Measurements from ENCODE around the gene SGK1. TPM values are rescaled to one million over a fixed set of nuclear protein-coding genes. Genes with fewer than 3 reads are reported as not detected.
A peak's percentile ranks its signal among the peaks of the same experiment; 100 is the strongest.

Gene SGK1
- total and polyA plus RNA-seq, 2 experiments from 2014 or later, result 145 to 161 TPM

GRCh38 chr6:134164300-134164699 is 153.6 kb downstream of the SGK1 start:
- Histone ChIP-seq H3K4me3 (no peak overlapping the region), H3K4me2 (no peak overlapping the region), H4K20me1 (ENCODE audit: insufficient read depth, poor library complexity, severe bottlenecking) (no peaks in the 10 kb centered on the region), H3K9me3 (ENCODE audit: low read depth) (no peaks in the 10 kb centered on the region), H3K36me3 (replicated peaks; ENCODE audit: insufficient read depth, low read depth) (no peaks in the 10 kb centered on the region), H3K27ac (no peak overlapping the region), H3K9me2 (replicated peaks; ENCODE audit: insufficient read depth) (no peaks in the 10 kb centered on the region), H3K79me2 (no peaks in the 10 kb centered on the region), H2AFZ (no peak overlapping the region), H3K27me3 (no peaks in the 10 kb centered on the region), H3K4me1 (ENCODE audit: insufficient read depth) (peaks cover 10% of the 10 kb centered on the region)
- no peak for DNase-seq (ENCODE audit: low spot score)
- 80% methylated on average over 8 of the region's 8 CpGs for WGBS (ENCODE audit: low lambda C conversion rate, missing lambda C conversion rate)
- no peak for TF ChIP-seq EZH2phosphoT487 (IDR thresholded peaks at IDR 0.05; ENCODE audit: low read depth, severe bottlenecking, unreplicated experiment)
- TF ChIP-seq CTCF (IDR thresholded peaks at IDR 0.05; ENCODE audit: poor library complexity), result no peak
- no peak for TF ChIP-seq EZH2 (IDR thresholded peaks at IDR 0.05; ENCODE audit: borderline replicate concordance)

DNA sequence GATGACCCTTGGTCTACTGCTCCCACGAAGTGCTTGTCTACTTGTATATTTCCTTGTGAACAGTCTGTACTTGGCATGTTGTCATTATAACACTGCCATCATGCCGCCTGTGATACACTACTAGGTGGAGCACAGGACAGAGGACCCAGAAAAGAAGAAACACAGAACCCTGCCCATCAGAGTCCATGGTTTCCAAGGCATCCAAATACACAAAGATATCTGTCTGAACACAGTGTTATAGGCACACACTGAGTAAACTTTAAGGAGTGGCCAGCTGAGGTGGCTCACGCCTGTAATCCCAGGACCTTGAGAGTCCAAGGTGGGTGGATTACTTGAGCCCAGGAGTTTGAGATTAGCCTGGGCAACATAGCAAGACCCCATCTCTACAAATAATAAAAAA is 155.0 kb downstream of the SGK1 start:
- no peaks in the 10 kb centered on the region for H3K79me2 ChIP-seq
- no peak for TF ChIP-seq CTCF (IDR thresholded peaks at IDR 0.05; ENCODE audit: poor library complexity)
- H3K27ac ChIP-seq, result no peak overlapping the region
- H3K9me3 ChIP-seq (ENCODE audit: low read depth), result no peaks in the 10 kb centered on the region
- H4K20me1 ChIP-seq (ENCODE audit: insufficient read depth, poor library complexity, severe bottlenecking), result no peaks in the 10 kb centered on the region
- no peaks in the 10 kb centered on the region for H3K36me3 ChIP-seq (replicated peaks; ENCODE audit: insufficient read depth, low read depth)
- H3K4me1 ChIP-seq (ENCODE audit: insufficient read depth), result peaks cover 10% of the 10 kb centered on the region
- H3K4me3 ChIP-seq, result no peak overlapping the region
- H2AFZ ChIP-seq, result no peak overlapping the region
- no peak overlapping the region for H3K4me2 ChIP-seq
- no peaks in the 10 kb centered on the region for H3K27me3 ChIP-seq
- 87% methylated on average over 3 of the region's 3 CpGs for WGBS (ENCODE audit: low lambda C conversion rate, missing lambda C conversion rate)
- no peaks in the 10 kb centered on the region for H3K9me2 ChIP-seq (replicated peaks; ENCODE audit: insufficient read depth)
- DNase-seq (ENCODE audit: low spot score), result no peak

DNA sequence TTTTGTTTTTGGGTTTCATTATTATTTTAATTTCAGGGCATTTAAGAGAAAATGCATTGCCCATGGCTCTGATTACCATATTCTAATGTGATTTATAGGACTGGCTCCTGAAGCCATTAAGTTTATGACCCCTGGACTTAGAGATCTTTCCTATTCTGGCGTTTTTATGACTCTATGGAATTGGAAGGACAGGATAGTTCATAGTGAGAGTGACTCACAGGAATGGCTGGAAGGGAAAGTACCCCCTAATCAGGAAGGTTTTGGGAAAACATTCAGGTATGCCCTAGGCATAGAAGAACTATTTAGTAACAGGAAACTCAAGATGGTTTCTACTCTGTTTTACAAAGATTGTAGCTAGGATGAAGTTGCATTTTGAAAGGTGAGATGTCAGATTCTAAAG is 156.9 kb downstream of the SGK1 start:
- TF ChIP-seq EZH2phosphoT487 (IDR thresholded peaks at IDR 0.05; ENCODE audit: low read depth, severe bottlenecking, unreplicated experiment) (no peak), CTCF (IDR thresholded peaks at IDR 0.05; ENCODE audit: poor library complexity) (no peak), EZH2 (IDR thresholded peaks at IDR 0.05; ENCODE audit: borderline replicate concordance) (no peak)
- Histone ChIP-seq H3K36me3 (replicated peaks; ENCODE audit: insufficient read depth, low read depth) (no peaks in the 10 kb centered on the region), H3K9me3 (ENCODE audit: low read depth) (no peaks in the 10 kb centered on the region), H3K4me3 (no peak overlapping the region), H3K4me2 (no peak overlapping the region), H4K20me1 (ENCODE audit: insufficient read depth, poor library complexity, severe bottlenecking) (no peaks in the 10 kb centered on the region), H3K27ac (no peak overlapping the region), H3K79me2 (no peaks in the 10 kb centered on the region), H2AFZ (no peak overlapping the region), H3K27me3 (no peaks in the 10 kb centered on the region), H3K9me2 (replicated peaks; ENCODE audit: insufficient read depth) (no peaks in the 10 kb centered on the region), H3K4me1 (ENCODE audit: insufficient read depth) (peaks cover 10% of the 10 kb centered on the region)
- peak; percentile 46 for DNase-seq (ENCODE audit: low spot score)
- WGBS (ENCODE audit: low lambda C conversion rate, missing lambda C conversion rate), result 17% methylated on average over 1 of the region's 1 CpG

Measured in hepatocyte (in vitro differentiated cells).